IMR-90 (cell line): ENCODE data around the gene YIPF6.
A peak's percentile ranks its signal among the peaks of the same experiment; 100 is the strongest.

ENCODE experiments used
- CTCF ChIP-seq: conservative IDR thresholded peaks from 2 replicates; pipeline ENCODE4 v1.5.1; 2012; ENCODE audit warnings: mild to moderate bottlenecking, low read depth, low read length, improper control_type of control experiment
- MXI1 ChIP-seq: IDR thresholded peaks from 2 replicates; pipeline ENCODE4 v1.6.1; 2012; ENCODE audit warnings: low read depth, mild to moderate bottlenecking, low read length, moderate library complexity, borderline replicate concordance
- POLR2A ChIP-seq: IDR thresholded peaks from 2 replicates; pipeline ENCODE4 v1.6.1; 2012; ENCODE audit warnings: mild to moderate bottlenecking, low read depth, low read length
- SMC3 ChIP-seq: fragments of 150-350 bp; IDR thresholded peaks from 2 replicates; pipeline ENCODE4 v1.6.1; 2016; ENCODE audit warnings: low read depth, mild to moderate bottlenecking, antibody characterized with exemption, low read length, moderate library complexity

- TF ChIP-seq CTCF (peak; percentile 37), MXI1 (no peak), POLR2A (no peak), SMC3 (peak; percentile 30; the same call in 1 of the 2 replicates)
Observed at GRCh38 chrX:68490644-68491043, 8.2 kb upstream of the YIPF6 start.
